CMK (cell line): ENCODE data around the gene LSM3.
"Not testable (repeated sequence)": the region's sequence is repeated elsewhere in the genome, so short reads cannot be mapped to it uniquely, and the experiment has no call there.

Experiments used
- DNase-seq: peaks from one replicate; pipeline ENCODE4 v3.0.0-alpha.2; 2010; ENCODE audit warnings: low read depth

The LSM3 gene

DNA sequence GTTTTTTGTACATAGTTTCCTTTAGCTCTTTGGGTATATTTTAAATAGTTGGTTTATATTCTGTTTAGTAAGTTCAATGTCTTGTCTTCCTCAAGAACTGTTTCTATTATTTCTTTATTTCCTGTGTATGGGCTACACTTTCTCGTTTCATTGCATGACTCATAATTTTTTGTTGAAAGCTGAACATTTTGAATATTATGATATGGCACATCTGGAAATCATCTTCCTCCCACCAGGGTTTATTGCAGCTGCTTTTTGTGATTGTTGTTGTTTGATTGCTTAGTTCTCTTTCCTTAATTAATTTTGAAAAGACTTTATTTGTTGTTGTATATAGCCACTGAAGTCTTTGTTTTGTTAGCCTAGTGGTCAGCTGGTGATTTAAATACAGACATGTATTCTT is 43.8 kb downstream of the LSM3 start:
- no peak for DNase-seq

DNA sequence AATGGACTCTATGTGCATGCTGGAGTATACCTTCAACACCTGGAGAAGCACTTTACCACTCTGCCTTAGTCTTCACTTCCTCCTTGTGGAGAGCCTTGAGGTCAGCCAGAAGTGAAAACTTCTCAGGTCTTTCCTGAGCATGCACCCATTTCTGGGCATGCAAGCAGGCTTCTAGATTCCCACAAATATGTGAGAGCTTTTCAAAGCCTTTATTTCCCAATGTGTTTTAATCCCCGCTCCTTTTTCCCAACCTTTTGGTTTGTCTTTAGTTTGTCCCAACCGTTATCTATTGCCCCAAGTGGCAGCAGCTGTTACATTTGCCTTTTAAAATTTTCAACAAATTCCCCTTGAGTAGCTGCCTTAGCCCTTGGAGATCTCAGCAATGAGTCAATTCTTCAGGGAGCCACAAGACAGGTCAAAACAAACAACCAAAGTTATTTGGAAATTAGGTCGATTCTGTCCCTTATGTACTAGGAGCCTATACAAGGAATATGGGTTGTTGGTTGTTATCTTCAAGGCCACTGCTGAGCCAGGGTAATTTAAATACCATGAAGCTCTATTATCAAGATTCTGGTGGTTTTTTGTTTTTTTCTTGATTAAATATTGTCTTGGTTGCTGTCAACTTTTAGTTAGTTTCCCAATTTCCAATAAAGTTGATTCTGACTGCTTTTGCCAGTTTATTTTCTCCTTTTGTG is 44.4 kb downstream of the LSM3 start:
- DNase-seq, result no peak

DNA sequence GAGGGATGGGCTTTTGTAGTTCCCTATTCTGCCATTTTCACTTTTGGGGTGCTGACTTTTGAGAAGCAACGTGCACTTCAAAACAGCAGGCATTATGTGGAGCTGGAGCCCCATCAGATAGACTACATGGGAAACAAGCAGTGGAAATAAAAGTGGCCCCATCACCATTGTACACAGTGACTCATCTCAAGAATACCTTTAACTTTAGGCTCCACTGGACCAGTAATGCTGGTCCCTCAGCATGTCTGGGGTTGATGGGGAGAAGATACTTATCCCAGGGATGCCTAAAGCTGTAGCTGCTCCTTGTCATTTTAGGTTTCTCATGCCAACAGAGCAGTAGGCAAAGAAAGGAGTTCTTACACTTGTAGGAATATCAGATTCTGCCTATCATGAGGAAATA is 45.0 kb downstream of the LSM3 start:
- DNase-seq, result no peak

DNA sequence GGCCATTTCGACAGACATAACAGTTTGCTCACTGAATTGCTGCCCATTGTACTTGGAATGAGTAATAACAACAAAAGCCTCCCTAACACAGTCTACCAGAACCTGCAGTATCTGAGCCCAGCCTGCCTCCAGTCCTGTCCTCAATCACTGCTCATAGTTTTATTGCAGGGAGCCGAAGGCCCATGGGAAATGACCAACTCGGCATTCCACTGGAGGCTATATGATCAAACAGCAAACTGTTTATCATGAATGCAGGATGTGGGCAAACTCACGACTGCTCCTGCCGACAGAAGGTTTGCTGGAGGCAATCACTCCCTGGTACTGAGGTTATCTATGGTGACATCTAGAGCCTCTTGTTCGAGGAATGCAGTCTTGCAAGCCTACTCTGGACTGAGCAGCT is 46.3 kb downstream of the LSM3 start:
- DNase-seq, result no peak

DNA sequence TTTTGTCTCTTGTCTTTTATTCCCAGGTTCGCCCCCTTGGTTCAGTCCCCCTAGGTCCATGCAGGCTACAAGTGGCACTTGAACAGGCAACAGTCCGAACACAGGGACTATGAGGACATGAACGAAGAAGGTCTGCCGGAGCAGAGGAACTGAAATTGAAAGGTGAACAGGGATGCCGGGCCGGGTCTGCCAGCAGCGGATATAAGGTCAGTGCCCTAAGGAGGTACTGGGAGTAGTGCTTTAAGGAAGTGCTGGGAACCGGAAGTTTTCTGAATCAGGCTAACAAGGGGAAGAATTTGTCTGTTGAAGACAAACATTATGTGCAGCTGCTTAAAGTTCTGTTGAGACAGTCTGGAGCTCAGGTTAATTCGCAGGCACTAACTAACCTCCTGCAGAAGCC is 46.8 kb downstream of the LSM3 start:
- no peak for DNase-seq

- DNase-seq, result not testable (repeated sequence)
Observed at GRCh38 chr3:14226351-14226750, 47.7 kb downstream of the LSM3 start.

- no peak for DNase-seq
Observed at GRCh38 chr3:14227856-14228255, 49.2 kb downstream of the LSM3 start.

- no peak for DNase-seq
Observed at GRCh38 chr3:14228681-14229470, 50.3 kb downstream of the LSM3 start.

- DNase-seq, result not testable (repeated sequence)
Observed at GRCh38 chr3:14229695-14230094, 51.1 kb downstream of the LSM3 start.

GRCh38 chr3:14230729-14231128 is 52.1 kb downstream of the LSM3 start:
- DNase-seq, result peak; percentile 27

DNA sequence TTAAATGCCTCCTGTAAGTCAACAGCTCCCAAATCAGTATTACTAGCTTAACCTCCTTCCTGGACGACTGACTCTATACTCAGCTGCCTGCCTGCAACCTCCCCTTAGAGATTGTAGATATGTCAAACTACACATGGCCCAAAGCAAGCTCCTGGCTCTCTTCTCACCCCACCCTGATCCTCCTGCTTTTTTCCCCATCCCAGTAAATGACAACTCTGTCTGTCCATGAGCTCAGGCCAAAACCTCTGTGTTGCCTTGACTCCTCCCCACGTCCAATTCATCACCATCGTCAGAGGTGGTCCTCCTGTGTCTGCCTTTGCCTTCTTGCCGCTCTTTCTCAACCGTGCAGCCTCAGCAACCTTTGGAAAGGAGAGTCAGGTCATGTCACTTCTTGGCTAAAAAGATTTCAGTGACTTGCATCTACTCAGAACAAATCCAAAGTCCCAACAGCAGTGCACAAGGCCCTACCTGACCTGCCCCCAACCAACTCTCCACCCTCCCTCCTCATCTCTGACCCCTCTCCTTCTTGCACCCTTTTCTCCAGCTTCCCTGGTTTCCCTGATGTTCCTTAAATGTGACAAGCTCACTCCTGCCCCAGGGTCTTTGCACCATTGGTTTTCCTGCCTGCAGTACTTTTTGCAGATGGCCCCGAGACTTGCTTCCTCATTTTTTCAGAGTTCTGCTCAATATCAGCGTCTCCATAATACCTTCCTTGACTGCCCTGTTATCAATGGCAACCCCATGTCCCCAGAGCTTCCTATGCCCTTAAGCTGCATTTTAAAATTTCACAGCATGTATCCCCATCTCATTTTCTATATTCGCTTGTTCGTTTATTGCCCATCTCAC is 52.8 kb downstream of the LSM3 start:
- DNase-seq, result no peak

- no peak for DNase-seq
Observed at GRCh38 chr3:14231998-14232501, 53.4 kb downstream of the LSM3 start.

GRCh38 chr3:14234251-14235002 is 55.8 kb downstream of the LSM3 start:
- no peak for DNase-seq

DNA sequence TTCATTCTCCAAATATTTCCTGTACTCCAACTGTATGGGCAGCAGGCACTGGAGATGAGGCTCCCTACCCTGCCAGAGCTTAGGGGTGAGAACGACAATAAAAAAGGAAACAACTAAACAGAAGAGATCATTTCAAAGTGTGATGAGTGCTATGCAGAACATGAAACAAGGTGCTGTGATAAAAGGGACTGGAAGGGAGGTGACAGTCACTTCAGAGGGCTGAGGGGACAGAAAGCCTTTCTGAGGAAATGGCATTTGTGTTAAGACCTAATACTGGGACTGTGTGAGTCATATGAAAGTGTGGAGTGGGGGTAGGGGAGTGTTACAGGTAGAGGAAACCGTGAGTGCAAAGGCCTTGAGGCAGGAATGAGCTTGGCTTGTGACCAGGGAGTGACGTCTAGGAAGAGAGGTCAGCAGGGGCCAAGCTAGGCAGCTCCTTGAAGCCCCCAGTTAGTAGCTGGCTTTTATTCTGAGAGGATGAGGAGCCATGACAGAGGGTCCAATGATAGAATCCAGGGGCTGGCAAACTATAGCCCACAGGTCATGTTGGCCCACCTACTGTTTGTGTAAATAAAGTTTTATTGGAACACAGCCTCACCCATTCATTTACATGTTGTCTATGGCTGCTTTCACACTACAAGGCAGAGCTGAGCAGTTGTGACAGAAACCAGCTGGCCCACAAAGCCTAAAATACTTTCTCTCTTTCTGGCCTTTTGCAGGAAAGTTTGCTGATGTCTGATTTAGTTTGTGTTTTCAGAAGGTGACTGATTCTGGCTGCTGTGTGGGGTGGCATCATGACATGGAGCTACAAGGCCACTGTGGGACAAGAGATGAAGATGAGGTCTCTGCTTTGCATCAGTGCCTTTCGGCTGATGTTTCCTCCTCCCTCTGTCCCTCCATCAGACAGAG is 56.6 kb downstream of the LSM3 start:
- no peak for DNase-seq

DNA sequence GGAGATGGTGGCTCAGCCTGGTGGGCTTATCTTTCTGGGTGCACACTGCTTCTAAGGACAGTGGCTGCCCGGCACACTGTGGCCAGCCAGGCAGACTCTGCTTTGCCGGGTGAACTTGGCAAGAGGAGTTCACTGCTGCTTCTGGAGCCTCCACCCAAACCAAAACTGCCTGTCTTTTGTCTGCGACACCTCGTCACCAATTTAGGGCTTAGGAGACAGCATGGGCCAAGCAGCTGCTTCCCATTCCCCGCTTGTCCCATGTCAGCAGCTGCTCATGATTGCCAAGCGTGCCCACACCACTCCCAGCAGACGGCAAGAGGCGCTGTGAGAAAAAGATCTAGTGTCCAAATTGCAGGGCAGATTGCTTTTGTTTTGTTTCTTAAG is 57.3 kb downstream of the LSM3 start:
- DNase-seq, result no peak

DNA sequence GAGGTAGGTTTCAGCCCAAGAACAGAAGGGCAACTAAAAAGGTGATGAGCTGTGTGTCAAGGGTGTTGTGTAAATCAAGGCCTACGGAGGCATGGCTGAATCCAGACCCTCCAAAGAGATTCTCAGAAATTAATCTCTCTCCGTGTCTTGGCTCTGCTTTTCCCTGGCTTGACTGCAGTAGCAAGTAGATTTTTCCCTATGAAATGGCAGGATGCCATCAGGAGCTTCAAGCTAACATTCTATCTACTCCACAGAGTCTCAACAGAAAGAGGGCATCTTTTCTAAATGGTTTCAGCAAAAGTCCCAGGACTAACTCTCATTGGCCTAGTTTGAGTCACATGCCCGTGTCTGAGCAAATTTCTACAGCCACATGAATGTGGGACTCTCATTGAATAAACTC is 58.3 kb downstream of the LSM3 start:
- no peak for DNase-seq

DNA sequence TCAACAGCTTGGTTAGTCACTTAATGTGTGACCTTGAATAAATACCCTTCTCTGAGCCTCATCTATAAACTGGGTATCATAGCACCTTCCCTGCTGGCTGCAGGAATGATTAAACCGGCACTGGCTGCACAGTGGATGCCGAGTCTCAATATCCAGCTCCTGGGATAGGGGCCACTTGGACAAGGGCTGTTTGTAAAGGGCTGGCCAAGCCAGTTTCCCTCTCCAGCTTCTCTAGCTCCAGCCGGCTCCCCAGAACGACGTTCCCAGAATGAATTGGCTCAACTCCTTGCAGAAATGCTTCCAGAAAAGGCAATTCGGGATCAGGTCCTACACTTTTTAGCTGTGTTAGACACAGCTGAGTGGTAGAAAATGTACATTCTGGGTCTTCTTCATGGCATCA is 58.8 kb downstream of the LSM3 start:
- no peak for DNase-seq

DNA sequence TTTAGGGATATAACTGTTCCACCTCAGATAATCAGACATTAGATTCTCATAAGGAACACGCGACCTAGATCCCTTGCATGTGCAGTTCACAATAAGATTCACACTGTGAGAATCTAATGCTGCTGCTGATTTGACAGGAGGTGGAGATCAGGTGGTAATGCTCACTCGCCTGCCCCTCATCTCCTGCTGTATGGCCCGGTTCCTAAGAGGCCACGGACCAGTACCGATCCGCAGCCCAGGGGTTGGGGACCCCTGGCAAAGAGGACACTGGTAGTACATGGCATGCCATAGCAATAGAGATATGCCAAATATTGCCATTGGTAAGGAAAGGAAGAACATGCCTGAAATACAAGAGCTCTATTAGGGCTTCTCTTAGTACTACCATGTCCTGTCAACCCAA is 59.7 kb downstream of the LSM3 start:
- DNase-seq, result no peak

DNA sequence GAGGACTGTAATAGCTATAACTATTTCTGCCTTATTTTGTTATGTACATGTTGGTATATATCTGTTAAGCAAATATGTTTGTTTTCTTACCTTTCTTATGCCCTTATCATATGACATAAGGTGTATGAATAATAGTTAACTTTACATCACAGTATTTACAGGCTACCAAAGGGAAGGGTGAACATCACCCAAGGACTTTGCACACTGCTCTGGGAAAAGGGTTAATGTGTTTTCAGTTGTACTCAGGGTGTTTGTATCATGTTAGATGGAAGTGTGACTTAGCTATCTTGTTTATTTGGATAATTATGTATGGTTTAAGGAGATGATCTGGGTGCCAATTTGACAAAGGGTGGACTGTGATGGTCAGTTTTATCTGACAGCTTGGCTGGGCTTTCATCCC is 60.3 kb downstream of the LSM3 start:
- no peak for DNase-seq

DNA sequence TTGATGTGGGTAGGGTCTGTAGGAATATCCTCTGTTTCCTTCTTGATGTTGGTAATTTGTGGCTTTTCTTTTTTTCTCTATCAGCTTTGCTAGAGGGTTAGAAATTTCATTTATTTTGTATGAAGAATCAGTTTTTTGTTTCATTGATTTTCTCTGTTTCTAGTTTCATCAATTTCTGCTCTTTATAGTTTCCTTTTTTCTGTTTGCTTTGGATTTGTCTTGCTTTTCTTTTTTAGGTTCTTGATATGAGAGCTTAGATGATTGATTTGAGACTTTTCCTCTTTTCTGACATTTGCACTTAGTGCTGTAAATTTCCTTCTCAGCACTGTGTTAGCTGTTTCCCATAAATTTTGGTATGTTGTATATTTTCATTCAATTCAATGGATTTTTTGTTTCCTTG is 61.3 kb downstream of the LSM3 start:
- DNase-seq, result no peak

DNA sequence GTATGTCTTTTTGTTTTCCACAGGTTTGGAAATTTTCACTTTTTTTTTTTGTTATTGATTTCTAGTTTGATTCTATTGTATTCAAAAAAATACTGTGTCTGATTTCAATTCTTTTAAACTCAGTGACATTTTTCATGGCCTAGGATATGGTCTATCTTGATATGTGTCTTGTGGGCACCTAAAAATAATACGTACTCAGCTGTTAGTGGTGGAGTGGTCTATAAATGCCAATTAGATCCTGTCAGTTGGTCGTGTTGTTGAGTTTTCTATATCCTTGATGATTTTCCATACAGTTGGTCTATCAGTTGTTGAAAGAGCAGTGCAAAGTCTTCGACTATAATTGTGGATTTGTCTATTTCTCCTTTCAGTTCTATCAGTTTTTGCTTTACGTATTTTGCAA is 61.7 kb downstream of the LSM3 start:
- no peak for DNase-seq
